Uterus (tissue), 4 donors: ENCODE measurements around the gene RASA2. TPM values are rescaled to one million over a fixed set of nuclear protein-coding genes. Genes with fewer than 3 reads are reported as not detected.

Experiments
- DNase-seq, 2 donors: peaks; one replicate each; pipeline ENCODE4 v3.0.0-alpha.2; 2019 to 2020
- H3K27ac ChIP-seq, 2 donors: fragments of 200-600 bp; sonication (generic); 1 replicate in 1 of 2; 2 replicates in 1 of 2; pipeline ENCODE4 v1.5.1; 2016 to 2018
- H3K27me3 ChIP-seq, 2 donors: fragments of 200-600 bp; sonication (generic); one replicate each; pipeline ENCODE4 v1.5.1; 2018 to 2019; ENCODE audit warnings: control low read depth in 1 of 2
- H3K36me3 ChIP-seq, 2 donors: fragments of 200-600 bp; sonication (generic); one replicate each; pipeline ENCODE4 v1.5.1; 2019; ENCODE audit warnings: control low read depth in 1 of 2
- H3K4me1 ChIP-seq, 2 donors: fragments of 200-600 bp; sonication (generic); one replicate each; pipeline ENCODE4 v1.5.1; 2018 to 2019; ENCODE audit warnings: control low read depth in 1 of 2
- H3K4me3 ChIP-seq, 2 donors: fragments of 200-600 bp; sonication (generic); 1 replicate in 1 of 2; 2 replicates in 1 of 2; pipeline ENCODE4 v1.5.1; 2018 to 2019; ENCODE audit warnings: mild to moderate bottlenecking in 1 of 2
- H3K9me3 ChIP-seq, 2 donors: fragments of 200-600 bp; sonication (generic); one replicate each; pipeline ENCODE4 v1.5.1; 2019; ENCODE audit warnings: control low read depth in 1 of 2
- POLR2A ChIP-seq, 2 donors: fragments of 450-650 bp; IDR thresholded peaks; one replicate each; pipeline ENCODE4 v1.6.1; 2016; ENCODE audit warnings: antibody characterized with exemption in 2 of 2, mild to moderate bottlenecking in 1 of 2, moderate library complexity in 1 of 2
- intact Hi-C: fragments of 100-400 bp; cut with DNase I; formaldehyde crosslinking; loops from one replicate; pipeline ENCODE4 v1.15.1; 2023; ENCODE audit warnings: low total_unique reads
- total RNA-seq, 4 donors: library from RNA; depleted of rRNA in 3 of 4; stranded (reverse); fragments of >200 nt in 3 of 4; gene quantifications; one replicate each; pipeline versions ENCODE4 v1.1.0 to v1.2.4, GENCODE V29; 2014 to 2023
- TF ChIP-seq, protein P1 (sequence below), 4 experiments: fragments of 200-600 bp in 2 of 4; fragments of 450-650 bp in 2 of 4; sonication (generic) in 2 of 4; IDR thresholded peaks; one replicate each; pipeline ENCODE4 v1.5.1; 2016 to 2019; ENCODE audit warnings: antibody characterized with exemption in 4 of 4, mild to moderate bottlenecking in 2 of 4, moderate library complexity in 1 of 4
- donor health status: DM: yes; HTN: yes; CAD: no.

RASA2 gene
- total RNA-seq, 4 donors from 2014 or later = 11.3 to 49.4 (median 38.7) TPM

DNA sequence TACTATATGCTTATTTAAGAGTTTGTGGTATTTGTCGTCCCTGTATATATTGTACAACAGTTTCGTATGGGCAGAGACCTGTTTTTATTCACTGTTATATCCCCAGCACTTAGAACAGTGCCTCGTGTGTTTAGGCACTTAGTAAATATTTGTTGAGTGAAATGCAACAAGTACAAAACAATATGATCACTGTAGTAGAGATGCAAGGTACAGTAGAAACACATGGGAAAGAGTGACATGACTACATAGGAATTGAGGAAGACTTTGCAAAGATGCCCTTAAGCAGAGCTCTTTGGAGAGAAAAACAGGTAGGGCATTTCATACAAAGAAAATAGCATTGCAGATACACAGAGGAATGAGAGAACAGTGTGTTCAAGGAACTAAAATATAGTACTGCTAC lies 18.3 kb downstream of the RASA2 start:
- DNase-seq = no peak
- intact Hi-C loops = no loop called here
- Histone ChIP-seq H3K27ac (no peak overlapping the region), H3K9me3 (no peaks in the 10 kb centered on the region), H3K4me3 (no peak overlapping the region), H3K27me3 (no peaks in the 10 kb centered on the region), H3K4me1 (no peaks in the 10 kb centered on the region), H3K36me3 (no peaks in the 10 kb centered on the region)
- TF ChIP-seq, protein P1, sequence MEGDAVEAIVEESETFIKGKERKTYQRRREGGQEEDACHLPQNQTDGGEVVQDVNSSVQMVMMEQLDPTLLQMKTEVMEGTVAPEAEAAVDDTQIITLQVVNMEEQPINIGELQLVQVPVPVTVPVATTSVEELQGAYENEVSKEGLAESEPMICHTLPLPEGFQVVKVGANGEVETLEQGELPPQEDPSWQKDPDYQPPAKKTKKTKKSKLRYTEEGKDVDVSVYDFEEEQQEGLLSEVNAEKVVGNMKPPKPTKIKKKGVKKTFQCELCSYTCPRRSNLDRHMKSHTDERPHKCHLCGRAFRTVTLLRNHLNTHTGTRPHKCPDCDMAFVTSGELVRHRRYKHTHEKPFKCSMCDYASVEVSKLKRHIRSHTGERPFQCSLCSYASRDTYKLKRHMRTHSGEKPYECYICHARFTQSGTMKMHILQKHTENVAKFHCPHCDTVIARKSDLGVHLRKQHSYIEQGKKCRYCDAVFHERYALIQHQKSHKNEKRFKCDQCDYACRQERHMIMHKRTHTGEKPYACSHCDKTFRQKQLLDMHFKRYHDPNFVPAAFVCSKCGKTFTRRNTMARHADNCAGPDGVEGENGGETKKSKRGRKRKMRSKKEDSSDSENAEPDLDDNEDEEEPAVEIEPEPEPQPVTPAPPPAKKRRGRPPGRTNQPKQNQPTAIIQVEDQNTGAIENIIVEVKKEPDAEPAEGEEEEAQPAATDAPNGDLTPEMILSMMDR (IDR thresholded peaks at IDR 0.05) = no peak
- TF ChIP-seq POLR2A (IDR thresholded peaks at IDR 0.05) = no peak

DNA sequence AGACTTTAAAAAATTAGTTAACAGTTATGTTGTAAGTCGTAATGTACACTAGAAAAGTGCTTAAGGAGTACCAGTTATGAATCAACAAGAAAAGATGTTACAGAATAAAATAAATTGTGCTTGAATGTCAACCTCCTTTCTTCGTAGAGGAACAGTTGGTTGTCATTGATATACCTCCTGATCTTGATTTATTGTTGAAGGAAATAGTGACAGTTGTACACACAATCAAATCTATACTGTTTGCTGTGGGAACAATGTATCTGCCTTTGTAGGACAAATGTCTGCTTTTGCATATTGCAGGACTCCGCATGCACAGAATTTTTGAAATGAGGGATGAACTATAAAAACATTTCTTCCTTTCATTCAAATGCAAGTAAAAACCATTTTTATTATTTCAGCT lies 19.2 kb downstream of the RASA2 start:
- TF ChIP-seq, protein P1 (IDR thresholded peaks at IDR 0.05) = no peak
- no peak for TF ChIP-seq POLR2A (IDR thresholded peaks at IDR 0.05)
- DNase-seq = no peak
- Histone ChIP-seq H3K4me3 (no peak overlapping the region), H3K36me3 (no peaks in the 10 kb centered on the region), H3K27me3 (no peaks in the 10 kb centered on the region), H3K4me1 (no peaks in the 10 kb centered on the region), H3K9me3 (no peaks in the 10 kb centered on the region), H3K27ac (no peak overlapping the region)
- intact Hi-C loops = no loop called here

DNA sequence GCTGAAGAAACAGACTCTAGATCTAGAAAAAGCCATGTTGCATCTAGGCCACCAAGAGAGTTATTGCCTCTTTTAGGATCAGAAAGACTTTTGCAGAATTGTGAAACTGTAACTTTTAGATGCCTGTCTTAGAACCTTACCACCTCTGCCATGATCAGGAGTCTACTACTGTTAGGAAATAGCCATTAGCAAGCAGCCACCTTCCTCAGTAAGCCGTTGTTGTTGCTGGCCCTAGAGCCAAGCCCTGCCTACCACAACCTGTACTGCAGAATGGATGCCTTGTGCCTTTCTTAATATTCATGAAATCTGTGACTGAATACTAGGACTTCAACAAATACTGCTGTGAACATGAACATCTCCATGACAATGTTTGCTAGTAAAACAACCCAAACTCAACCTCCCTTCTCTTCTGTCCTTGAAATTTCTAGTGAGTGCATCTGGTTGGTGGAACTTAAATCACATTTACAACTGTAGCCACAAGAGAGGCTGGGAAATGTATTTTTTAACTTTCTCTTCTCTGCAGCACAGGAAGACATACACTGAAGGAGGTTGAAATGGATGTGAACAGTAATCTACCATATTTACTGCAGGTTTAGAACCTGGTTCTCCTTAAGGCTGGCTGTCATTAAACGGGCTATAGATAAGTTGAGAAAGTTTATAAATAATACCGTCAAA lies 20.7 kb downstream of the RASA2 start:
- H3K9me3 ChIP-seq = no peaks in the 10 kb centered on the region

DNA sequence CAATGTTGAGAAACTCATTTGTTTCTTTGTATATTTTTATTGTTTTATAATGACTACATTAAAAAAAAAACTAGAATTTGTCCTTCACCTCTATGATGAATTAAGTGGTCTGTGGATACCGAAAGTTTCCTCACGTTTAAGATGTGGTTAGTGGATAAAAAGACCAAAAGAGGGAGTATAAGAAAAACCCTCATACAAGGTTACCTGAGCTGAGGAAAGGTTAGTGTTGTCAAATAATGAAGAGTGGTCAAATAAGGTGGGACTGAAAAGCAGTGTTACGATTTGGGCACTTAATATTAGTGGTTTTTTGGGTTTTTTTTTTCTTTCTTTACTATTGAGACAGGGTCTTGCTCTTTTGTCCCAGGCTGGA lies 21.2 kb downstream of the RASA2 start:
- no peaks in the 10 kb centered on the region for H3K9me3 ChIP-seq
- no peak overlapping the region for H3K4me3 ChIP-seq
- H3K27me3 ChIP-seq = no peaks in the 10 kb centered on the region
- intact Hi-C loops = no loop called here
- DNase-seq = no peak
- no peaks in the 10 kb centered on the region for H3K4me1 ChIP-seq
- H3K36me3 ChIP-seq = no peaks in the 10 kb centered on the region
- TF ChIP-seq, protein P1 (IDR thresholded peaks at IDR 0.05) = no peak
- TF ChIP-seq POLR2A (IDR thresholded peaks at IDR 0.05) = no peak
- H3K27ac ChIP-seq = no peak overlapping the region

More for the DNA sequence above, 20.7 kb downstream of the RASA2 start:
- intact Hi-C loops = no loop called here
- Histone ChIP-seq H3K27me3 (no peaks in the 10 kb centered on the region), H3K27ac (no peak overlapping the region), H3K4me1 (no peaks in the 10 kb centered on the region), H3K4me3 (no peak overlapping the region), H3K36me3 (no peaks in the 10 kb centered on the region)
- TF ChIP-seq POLR2A (IDR thresholded peaks at IDR 0.05) = no peak
- TF ChIP-seq, protein P1 (IDR thresholded peaks at IDR 0.05) = no peak
- no peak for DNase-seq

DNA sequence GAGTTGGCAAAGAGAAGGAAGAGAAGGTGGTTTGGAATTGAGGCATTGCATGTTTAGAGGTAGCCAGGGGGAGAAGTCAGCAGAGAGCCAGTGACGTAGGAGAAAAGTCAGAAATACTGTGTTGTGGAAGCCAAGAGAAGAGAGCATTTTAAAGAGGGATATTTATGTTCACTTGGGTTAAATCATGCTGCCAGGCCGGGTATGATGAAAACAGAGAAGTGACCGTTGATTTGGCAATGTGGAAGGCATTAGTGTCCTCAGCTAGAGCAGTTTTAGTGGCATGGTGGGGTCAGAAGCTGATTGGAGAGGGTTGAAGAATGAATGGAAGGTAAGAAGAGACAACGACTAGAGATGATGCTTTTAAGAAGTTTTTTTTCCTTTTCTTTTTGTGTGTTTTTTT lies 24.5 kb downstream of the RASA2 start:
- Histone ChIP-seq H3K27ac (no peak overlapping the region), H3K27me3 (no peaks in the 10 kb centered on the region), H3K4me1 (no peaks in the 10 kb centered on the region), H3K9me3 (no peaks in the 10 kb centered on the region), H3K4me3 (no peak overlapping the region), H3K36me3 (no peaks in the 10 kb centered on the region)
- no peak for DNase-seq
- TF ChIP-seq, protein P1 (IDR thresholded peaks at IDR 0.05) = no peak
- TF ChIP-seq POLR2A (IDR thresholded peaks at IDR 0.05) = no peak
- intact Hi-C loops = no loop called here
